Natural killer cell treated with Interleukin-12 subunit alpha and Interleukin-12 subunit beta and Interleukin-15 and Interleukin-18, amount 100 ng/mL, for 72 hours (primary cell): ENCODE measurements around the gene FOSL1. TPM values are rescaled to one million over a fixed set of nuclear protein-coding genes. Genes with fewer than 3 reads are reported as not detected.
"Not testable (repeated sequence)": the region's sequence is repeated elsewhere in the genome, so short reads cannot be mapped to it uniquely, and the experiment has no call there.

Experiments
- ATAC-seq, 2 donors: fragments of 150-1000 bp; cut with Tn5 transposase in 1 of 2; sonication (Bioruptor Pico), chemical (Tn5 transposase) in 1 of 2; 2 replicates each; pipeline ENCODE4 v1.10.0; 2021
- DNase-seq: peaks from one replicate; pipeline ENCODE4 v3.0.0; 2022; ENCODE audit warnings: low spot score
- H3K27ac Mint-ChIP-seq, 2 donors: 1 replicate in 1 of 2; 2 replicates in 1 of 2; pipeline ENCODE4 v1.8.0; 2022; ENCODE audit warnings: mixed read lengths in 2 of 2, mild to moderate bottlenecking in 1 of 2, moderate library complexity in 1 of 2
- H3K27me3 Mint-ChIP-seq, 2 donors: 1 replicate in 1 of 2; 2 replicates in 1 of 2; pipeline ENCODE4 v1.8.0; 2022; ENCODE audit warnings: mixed read lengths in 2 of 2
- H3K36me3 Mint-ChIP-seq: one replicate; pipeline ENCODE4 v1.8.0; 2022; ENCODE audit warnings: mixed read lengths
- H3K4me1 Mint-ChIP-seq, 2 donors: 1 replicate in 1 of 2; 2 replicates in 1 of 2; pipeline ENCODE4 v1.8.0; 2022; ENCODE audit warnings: low read depth in 2 of 2, mixed read lengths in 2 of 2, mild to moderate bottlenecking in 1 of 2
- H3K4me3 Mint-ChIP-seq: one replicate; pipeline ENCODE4 v1.8.0; 2022; ENCODE audit warnings: mixed read lengths
- H3K9me3 Mint-ChIP-seq: 2 replicates; pipeline ENCODE4 v1.8.0; 2022; ENCODE audit warnings: mixed read lengths
- total RNA-seq, 2 donors: library from RNA; stranded (reverse); gene quantifications; one replicate each; pipeline ENCODE4 v1.2.3, GENCODE V29; 2022

FOSL1 gene
- total RNA-seq, 2 donors from 2014 or later = 7.9 to 18.1 TPM

DNA sequence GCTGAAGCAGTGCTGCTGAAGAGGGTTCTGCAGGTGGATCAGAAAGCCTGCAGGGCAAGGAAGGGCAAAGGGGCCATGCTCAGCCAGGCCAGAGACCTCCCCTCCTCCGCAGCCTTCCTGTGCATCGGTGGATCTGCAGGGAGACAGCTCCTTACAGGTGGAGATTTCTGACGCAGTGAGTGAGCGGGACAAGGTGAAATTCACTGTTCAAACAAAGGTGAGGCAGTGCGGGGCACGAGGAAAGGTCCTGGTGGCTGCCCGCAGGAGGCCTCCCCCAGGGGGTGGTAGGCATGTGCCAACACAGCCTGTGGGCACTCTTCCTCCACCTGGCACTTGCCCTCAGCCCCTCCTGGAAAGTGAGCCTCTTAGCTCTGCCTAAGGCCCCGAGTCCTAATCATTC, 50.8 kb downstream of the FOSL1 start:
- no peaks in the 10 kb centered on the region for H3K27me3 Mint-ChIP-seq
- peaks cover 10% of the 10 kb centered on the region for H3K36me3 Mint-ChIP-seq
- H3K27ac Mint-ChIP-seq = no peak overlapping the region
- H3K4me3 Mint-ChIP-seq = no peak overlapping the region
- no peak for DNase-seq
- H3K9me3 Mint-ChIP-seq = no peaks in the 10 kb centered on the region
- peaks cover 9 to 14% of the 10 kb centered on the region in 2 donors for H3K4me1 Mint-ChIP-seq
- peak in 1 of 2 donors; percentile 1 for ATAC-seq

DNA sequence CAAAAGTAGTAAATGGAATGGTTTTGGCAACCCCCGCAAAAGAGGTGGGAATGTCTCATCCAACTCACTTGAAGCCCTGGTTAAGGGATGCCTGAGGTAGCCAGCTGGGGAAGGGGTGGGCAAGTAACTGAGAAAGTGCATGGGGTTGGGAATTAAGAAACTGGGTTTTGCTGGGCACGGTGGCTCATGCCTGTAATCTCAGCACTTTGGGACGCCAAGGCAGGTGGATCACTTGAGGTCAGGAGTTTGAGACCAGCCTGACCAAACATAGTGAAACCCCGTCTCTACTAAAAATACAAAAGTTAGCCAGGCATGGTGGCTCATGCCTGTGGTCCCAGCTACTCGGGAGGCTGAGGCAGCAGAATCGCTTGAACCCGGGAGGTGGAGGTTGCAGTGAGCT, 51.5 kb downstream of the FOSL1 start:
- not testable (repeated sequence) for H3K36me3 Mint-ChIP-seq, DNase-seq, H3K9me3 Mint-ChIP-seq, H3K27me3 Mint-ChIP-seq, ATAC-seq, H3K4me1 Mint-ChIP-seq, H3K27ac Mint-ChIP-seq, H3K4me3 Mint-ChIP-seq

DNA sequence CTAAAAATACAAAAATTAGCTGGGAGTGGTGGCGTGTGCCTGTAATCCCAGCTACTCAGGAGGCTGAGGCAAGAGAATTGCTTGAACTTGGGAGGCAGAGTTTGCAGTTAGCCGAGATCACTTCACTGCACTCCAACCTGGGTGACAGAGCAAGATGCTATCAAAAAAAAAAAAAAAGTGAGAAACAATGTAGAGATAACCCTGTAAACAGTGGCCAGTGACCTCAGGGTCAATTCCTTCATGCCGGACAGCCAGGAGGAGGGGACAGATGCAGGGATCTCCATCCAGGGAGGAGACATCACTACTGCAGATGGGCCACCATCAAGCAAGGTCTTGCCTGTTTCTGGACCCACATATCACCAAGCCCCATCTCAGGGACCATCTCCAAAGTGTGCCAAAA, 52.4 kb downstream of the FOSL1 start:
- H3K4me3 Mint-ChIP-seq = no peak overlapping the region
- peaks cover 0 to 4% of the 10 kb centered on the region in 2 donors for H3K4me1 Mint-ChIP-seq
- H3K36me3 Mint-ChIP-seq = no peaks in the 10 kb centered on the region
- no peak for ATAC-seq
- no peak for DNase-seq
- H3K27ac Mint-ChIP-seq = no peak overlapping the region
- H3K27me3 Mint-ChIP-seq = no peaks in the 10 kb centered on the region
- H3K9me3 Mint-ChIP-seq = no peaks in the 10 kb centered on the region

DNA sequence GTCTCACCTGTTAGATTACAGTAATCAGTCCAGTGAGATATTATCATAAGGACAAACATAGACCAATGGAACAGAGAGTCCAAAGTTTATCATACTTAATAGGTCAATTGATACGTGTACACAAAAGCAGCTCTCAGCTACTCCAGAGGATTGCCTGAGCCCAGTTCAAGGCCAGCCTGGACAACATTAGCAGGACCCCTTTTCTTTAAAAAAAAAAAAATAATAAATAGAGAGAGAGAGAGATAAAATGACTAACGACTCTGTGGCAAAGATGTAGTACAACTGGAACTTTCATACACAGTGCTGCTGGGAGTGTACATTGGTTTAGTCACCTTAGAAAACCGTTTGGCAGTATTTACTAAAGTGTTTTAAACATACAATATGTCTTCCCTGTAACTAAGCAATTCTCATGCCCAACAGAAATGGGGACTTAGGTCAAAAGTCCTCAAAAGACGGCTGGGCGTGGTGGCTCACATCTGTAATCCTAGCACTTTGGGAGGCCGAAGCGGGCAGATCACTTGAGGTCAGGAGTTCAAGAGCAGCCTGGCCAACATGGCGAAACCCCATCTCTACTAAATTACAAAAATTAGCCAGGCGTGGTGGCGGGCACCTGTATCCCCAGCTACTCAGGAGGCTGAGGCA, 55.8 kb downstream of the FOSL1 start:
- ATAC-seq (no peak), DNase-seq (no peak)
- Mint-ChIP-seq H3K36me3 (no peaks in the 10 kb centered on the region), H3K27me3 (no peaks in the 10 kb centered on the region), H3K4me1 (no peaks in the 10 kb centered on the region), H3K4me3 (no peak overlapping the region), H3K27ac (no peak overlapping the region), H3K9me3 (no peaks in the 10 kb centered on the region)

DNA sequence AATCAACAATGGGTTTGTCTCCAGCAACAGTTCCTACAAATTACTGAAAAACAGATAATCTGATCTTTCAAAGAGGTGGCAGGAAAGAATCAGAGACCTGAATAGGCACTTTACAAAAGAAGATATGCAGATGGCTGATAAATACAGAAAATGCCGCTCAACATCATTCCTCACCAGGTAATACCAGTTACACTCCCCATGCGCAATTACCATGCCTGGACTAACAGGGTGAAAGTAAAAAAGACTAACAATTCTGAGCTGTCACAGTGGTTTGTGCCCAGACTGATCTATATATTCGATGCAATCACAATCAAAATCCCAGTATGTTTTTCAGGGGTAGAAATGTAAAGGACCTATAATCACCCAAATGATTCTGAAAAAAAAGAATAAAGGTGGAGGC, 56.4 kb downstream of the FOSL1 start:
- no peak overlapping the region for H3K4me3 Mint-ChIP-seq
- no peaks in the 10 kb centered on the region for H3K27me3 Mint-ChIP-seq
- no peaks in the 10 kb centered on the region for H3K36me3 Mint-ChIP-seq
- H3K9me3 Mint-ChIP-seq = no peaks in the 10 kb centered on the region
- ATAC-seq (no peak), DNase-seq (no peak)
- H3K27ac Mint-ChIP-seq = no peak overlapping the region
- H3K4me1 Mint-ChIP-seq = no peaks in the 10 kb centered on the region

DNA sequence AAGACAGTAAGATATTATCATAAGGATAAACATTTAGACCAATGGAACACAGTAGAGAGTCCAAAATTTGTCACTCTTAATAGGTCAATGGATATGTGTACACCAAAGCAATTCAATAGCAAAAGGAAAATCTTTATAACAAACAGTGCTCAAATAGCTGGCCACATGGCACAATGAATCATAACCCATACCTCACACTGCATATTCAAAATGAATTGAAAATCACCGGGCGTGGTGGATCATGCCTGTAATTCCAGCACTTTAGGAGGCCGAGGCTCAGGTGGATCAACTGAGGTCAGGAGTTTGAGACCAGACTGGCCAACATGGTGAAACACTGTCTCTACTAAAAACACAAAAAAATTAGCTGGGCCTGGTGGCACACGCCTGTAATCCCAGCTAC, 58.0 kb downstream of the FOSL1 start:
- no peak overlapping the region for H3K27ac Mint-ChIP-seq
- no peak overlapping the region for H3K4me3 Mint-ChIP-seq
- H3K36me3 Mint-ChIP-seq = no peaks in the 10 kb centered on the region
- H3K4me1 Mint-ChIP-seq = no peaks in the 10 kb centered on the region
- H3K27me3 Mint-ChIP-seq = no peaks in the 10 kb centered on the region
- no peak for DNase-seq
- H3K9me3 Mint-ChIP-seq = no peaks in the 10 kb centered on the region
- no peak for ATAC-seq

Other genes starting within 250 kb of the FOSL1 start
- gene RELA, start 237.5 kb downstream of the FOSL1 start, total RNA-seq = 10 to 100 TPM; 85.2 to 96.4 TPM
- 10 to 100 TPM; 77.5 to 82.9 TPM for gene KAT5, start 188.1 kb downstream of the FOSL1 start, total RNA-seq
- gene RNASEH2C, start 179.6 kb downstream of the FOSL1 start, total RNA-seq = 100 to 1,000 TPM in 1 of 2 donors, 10 to 100 TPM in 1; 87.3 to 138 TPM
- gene AP5B1, start 119.4 kb downstream of the FOSL1 start, total RNA-seq = 10 to 100 TPM; 15.8 to 25.4 TPM
- gene OVOL1, start 113.3 kb downstream of the FOSL1 start, total RNA-seq = not detected
- 1 to 10 TPM in 1 of 2 donors, under 1 TPM in 1; 0.52 to 1.0 TPM for gene SNX32, start 66.4 kb downstream of the FOSL1 start, total RNA-seq
- gene CFL1, start 42.2 kb downstream of the FOSL1 start, total RNA-seq = 1,000 to 10,000 TPM; 1,401 to 1,644 TPM
- gene MUS81, start 40.0 kb downstream of the FOSL1 start, total RNA-seq = 100 to 1,000 TPM in 1 of 2 donors, 10 to 100 TPM in 1; 85.7 to 109 TPM
- 10 to 100 TPM in 1 of 2 donors, 1 to 10 TPM in 1; 7.5 to 10.6 TPM for gene EFEMP2, start 27.6 kb downstream of the FOSL1 start, total RNA-seq
- 100 to 1,000 TPM; 124 to 886 TPM for gene CTSW, start 20.6 kb downstream of the FOSL1 start, total RNA-seq
- gene FIBP, start 11.9 kb downstream of the FOSL1 start, total RNA-seq = 100 to 1,000 TPM in 1 of 2 donors, 10 to 100 TPM in 1; 76.6 to 157 TPM
- 10 to 100 TPM; 44.6 to 89.8 TPM for gene CCDC85B, start 9.7 kb downstream of the FOSL1 start, total RNA-seq
- gene C11orf68, start 18.7 kb upstream of the FOSL1 start, total RNA-seq = 10 to 100 TPM; 15.4 to 24.7 TPM
- gene DRAP1, start 19.0 kb upstream of the FOSL1 start, total RNA-seq = 10 to 100 TPM; 88.5 to 95.6 TPM
- not detected for gene TSGA10IP, start 45.1 kb upstream of the FOSL1 start, total RNA-seq
- gene SART1, start 61.3 kb upstream of the FOSL1 start, total RNA-seq = 100 to 1,000 TPM in 1 of 2 donors, 10 to 100 TPM in 1; 72.9 to 107 TPM
- 10 to 100 TPM; 69.6 to 82.1 TPM for gene EIF1AD, start 101.8 kb upstream of the FOSL1 start, total RNA-seq
- 100 to 1,000 TPM; 190 to 376 TPM for gene BANF1, start 102.1 kb upstream of the FOSL1 start, total RNA-seq
- under 1 TPM in 1 of 2 donors, not detected in 1; 0.52 TPM for gene CST6, start 111.6 kb upstream of the FOSL1 start, total RNA-seq
- 1 to 10 TPM; 1.5 to 8.8 TPM for gene CATSPER1, start 126.1 kb upstream of the FOSL1 start, total RNA-seq
- not detected for gene GAL3ST3, start 148.8 kb upstream of the FOSL1 start, total RNA-seq
- gene SF3B2, start 152.0 kb upstream of the FOSL1 start, total RNA-seq = 100 to 1,000 TPM; 227 to 286 TPM
- 10 to 100 TPM; 64.3 to 73.3 TPM for gene PACS1, start 169.9 kb upstream of the FOSL1 start, total RNA-seq